ENCODE results near the gene ANGPT4. TPM values are rescaled to one million over a fixed set of nuclear protein-coding genes. Genes with fewer than 3 reads are reported as not detected.

Gene ANGPT4
- total RNA-seq, 1 experiment from 2014 or later: not detected

GRCh38 chr20:889932-890463 is 26.1 kb downstream of the ANGPT4 start:
- Histone ChIP-seq H2AFZ (no peak overlapping the region), H3K27me3 (ENCODE audit: insufficient read depth, low read depth) (peaks cover 16% of the 10 kb centered on the region), H3K27ac (no peak overlapping the region), H3K4me1 (replicated peaks; ENCODE audit: insufficient read depth) (no peaks in the 10 kb centered on the region), H3K9me2 (ENCODE audit: insufficient read depth) (no peaks in the 10 kb centered on the region), H3K79me2 (ENCODE audit: low read depth) (no peaks in the 10 kb centered on the region), H3F3A (ENCODE audit: insufficient read depth, low read depth) (no peaks in the 10 kb centered on the region; the same call in 1 of the 2 replicates), H4K20me1 (ENCODE audit: insufficient read depth) (no peaks in the 10 kb centered on the region), H3K4me2 (no peak overlapping the region), H3K4me3 (no peak overlapping the region), H3K36me3 (ENCODE audit: low read depth) (no peaks in the 10 kb centered on the region), H3K9me3 (ENCODE audit: insufficient read depth, low read depth) (no peaks in the 10 kb centered on the region)
- no TSS peak for BruUV-seq (replicated peaks)
- ChIA-PET CTCF (no interaction called here), POLR2A (ENCODE audit: unreplicated experiment) (no interaction called here)
- intact Hi-C loops (cut with micrococcal nuclease; ENCODE audit: unreplicated experiment): no loop called here
- no peak for TF ChIP-seq CTCF (conservative IDR thresholded peaks at IDR 0.05)
- no peak for TF ChIP-seq EZH2 (IDR thresholded peaks at IDR 0.05; ENCODE audit: low read depth)
- no peak for DNase-seq

- no peaks in the 10 kb centered on the region for H3K9me3 ChIP-seq (ENCODE audit: insufficient read depth, low read depth)
- no peak for TF ChIP-seq CTCF (conservative IDR thresholded peaks at IDR 0.05)
- TF ChIP-seq EZH2 (IDR thresholded peaks at IDR 0.05; ENCODE audit: low read depth): no peak
- H3K36me3 ChIP-seq (ENCODE audit: low read depth): no peaks in the 10 kb centered on the region
- no peak overlapping the region for H3K27ac ChIP-seq
- H3K79me2 ChIP-seq (ENCODE audit: low read depth): no peaks in the 10 kb centered on the region
- H3K4me1 ChIP-seq (replicated peaks; ENCODE audit: insufficient read depth): no peaks in the 10 kb centered on the region
- H3F3A ChIP-seq (ENCODE audit: insufficient read depth, low read depth): no peaks in the 10 kb centered on the region; the same call in 1 of the 2 replicates
- no TSS peak for BruUV-seq (replicated peaks)
- H2AFZ ChIP-seq: no peak overlapping the region
- ChIA-PET POLR2A (ENCODE audit: unreplicated experiment) (no interaction called here), CTCF (no interaction called here)
- no peaks in the 10 kb centered on the region for H3K9me2 ChIP-seq (ENCODE audit: insufficient read depth)
- H3K4me3 ChIP-seq: no peak overlapping the region
- DNase-seq: no peak
- H4K20me1 ChIP-seq (ENCODE audit: insufficient read depth): no peaks in the 10 kb centered on the region
- intact Hi-C loops (cut with micrococcal nuclease; ENCODE audit: unreplicated experiment): no loop called here
- no peak overlapping the region for H3K4me2 ChIP-seq
- H3K27me3 ChIP-seq (ENCODE audit: insufficient read depth, low read depth): peaks cover 16% of the 10 kb centered on the region
Measured at GRCh38 chr20:889106-889505, 27.0 kb downstream of the ANGPT4 start.

- no peak for DNase-seq
- Histone ChIP-seq H2AFZ (no peak overlapping the region), H3K79me2 (ENCODE audit: low read depth) (no peaks in the 10 kb centered on the region), H3K9me3 (ENCODE audit: insufficient read depth, low read depth) (no peaks in the 10 kb centered on the region), H3F3A (ENCODE audit: insufficient read depth, low read depth) (no peaks in the 10 kb centered on the region; the same call in 1 of the 2 replicates), H3K4me1 (replicated peaks; ENCODE audit: insufficient read depth) (no peaks in the 10 kb centered on the region; the same call in 1 of the 2 replicates), H3K9me2 (ENCODE audit: insufficient read depth) (no peaks in the 10 kb centered on the region), H4K20me1 (ENCODE audit: insufficient read depth) (no peaks in the 10 kb centered on the region), H3K4me2 (no peak overlapping the region), H3K27ac (no peak overlapping the region), H3K27me3 (ENCODE audit: insufficient read depth, low read depth) (peaks cover 15% of the 10 kb centered on the region), H3K4me3 (no peak overlapping the region), H3K36me3 (ENCODE audit: low read depth) (no peaks in the 10 kb centered on the region)
- CTCF ChIA-PET: no interaction called here
- intact Hi-C loops (cut with micrococcal nuclease; ENCODE audit: unreplicated experiment): no loop called here
- POLR2A ChIA-PET (ENCODE audit: unreplicated experiment): no interaction called here
- no TSS peak for BruUV-seq (replicated peaks)
- no peak for TF ChIP-seq EZH2 (IDR thresholded peaks at IDR 0.05; ENCODE audit: low read depth)
- no peak for TF ChIP-seq CTCF (conservative IDR thresholded peaks at IDR 0.05)
Measured at GRCh38 chr20:888057-888456, 28.1 kb downstream of the ANGPT4 start.
